ENCODE measurements around the gene KRT76. TPM values are rescaled to one million over a fixed set of nuclear protein-coding genes. Genes with fewer than 3 reads are reported as not detected.

KRT76 gene
- total RNA-seq, 1 experiment from 2014 or later, result not detected

- H3K79me2 ChIP-seq (ENCODE audit: insufficient read depth, low read length), result no peaks in the 10 kb centered on the region
- no peak overlapping the region for H3K18ac ChIP-seq (ENCODE audit: insufficient read length, low read depth, low read length)
Measured at GRCh38 chr12:52771505-52771904, 5.6 kb downstream of the KRT76 start.

More at GRCh38 chr12:52771505-52771904, 5.6 kb downstream of the KRT76 start:
- no peak overlapping the region for H3K27ac Mint-ChIP-seq
- H3K4me1 Mint-ChIP-seq, result no peaks in the 10 kb centered on the region
- H3K56ac ChIP-seq (ENCODE audit: insufficient read length, low read depth, low read length), result no peak overlapping the region
- WGBS (ENCODE audit: extremely low coverage, insufficient read length, low lambda C conversion rate), result no CpG with 5 or more reads among the region's 4 CpGs
- H2BK12ac ChIP-seq (ENCODE audit: insufficient read length, low read depth, low read length), result no peak overlapping the region
- no peak for DNase-seq
- no peak overlapping the region for H3K9ac ChIP-seq (ENCODE audit: extremely low read depth, insufficient read length, low read length)
- peaks cover 14% of the 10 kb centered on the region for H3K27me3 Mint-ChIP-seq (ENCODE audit: low read depth)
- no peak overlapping the region for H2AFZ ChIP-seq (ENCODE audit: low read length)
- H3K4me2 ChIP-seq (ENCODE audit: insufficient read depth, insufficient read length, low read length), result no peak overlapping the region
- H4K91ac ChIP-seq (ENCODE audit: insufficient read length, low read depth, low read length), result no peak overlapping the region
- H3T11ph ChIP-seq (ENCODE audit: low read length), result no peak overlapping the region
- no peaks in the 10 kb centered on the region for H3K4me1 ChIP-seq (ENCODE audit: insufficient read depth, low read length)
- no peak overlapping the region for H2BK20ac ChIP-seq (ENCODE audit: low read depth, low read length, poor library complexity, severe bottlenecking)
- H2AK5ac ChIP-seq (ENCODE audit: insufficient read length, low read length), result no peak overlapping the region
- H3K9me3 Mint-ChIP-seq, result no peaks in the 10 kb centered on the region; a peak in 1 of 5 replicates
- no peak overlapping the region for H3K27ac ChIP-seq (ENCODE audit: insufficient read length, low read depth, low read length)
- no peaks in the 10 kb centered on the region for H3K9me3 ChIP-seq (ENCODE audit: control insufficient read depth, low read depth, low read length)
- H3K79me1 ChIP-seq (ENCODE audit: insufficient read depth, low read depth, low read length, poor library complexity, severe bottlenecking), result no peaks in the 10 kb centered on the region
- no peak overlapping the region for H2BK15ac ChIP-seq (ENCODE audit: low read depth, low read length)
- H2BK120ac ChIP-seq (ENCODE audit: low read depth, low read length, poor library complexity, severe bottlenecking), result no peak overlapping the region
- no peak overlapping the region for H3K4me3 Mint-ChIP-seq
- no peaks in the 10 kb centered on the region for H3K27me3 ChIP-seq (ENCODE audit: insufficient read depth, low read length)
- no peaks in the 10 kb centered on the region for H3K36me3 Mint-ChIP-seq (ENCODE audit: insufficient read depth in 1 of 3, low read depth in 3 of 3)
- no peak overlapping the region for H3K14ac ChIP-seq (ENCODE audit: insufficient read depth, low read length)
- H4K20me1 ChIP-seq (ENCODE audit: control insufficient read depth, insufficient read depth, insufficient read length), result no peaks in the 10 kb centered on the region
- no peak overlapping the region for H4K5ac ChIP-seq (ENCODE audit: insufficient read length, low read depth, low read length)
- H3K4ac ChIP-seq (ENCODE audit: low read depth, low read length), result no peak overlapping the region
- no peak overlapping the region for H4K8ac ChIP-seq (replicated peaks; ENCODE audit: insufficient read length, low read depth, low read length)
- H3K23ac ChIP-seq (ENCODE audit: insufficient read length, low read depth, low read length), result no peak overlapping the region
- H2BK5ac ChIP-seq (ENCODE audit: insufficient read length, low read length), result no peak overlapping the region
- no peaks in the 10 kb centered on the region for H3K23me2 ChIP-seq (ENCODE audit: insufficient read length, low read depth, low read length, poor library complexity, severe bottlenecking)
- TF ChIP-seq CTCF (conservative IDR thresholded peaks at IDR 0.05), result no peak

All from H9 (cell line).